Measurements from ENCODE around the gene EEF1AKMT3. TPM values are rescaled to one million over a fixed set of nuclear protein-coding genes. Genes with fewer than 3 reads are reported as not detected.

EEF1AKMT3 gene
- total RNA-seq, 1 donor from 2014 or later: 7.1 TPM

- TF ChIP-seq CTCF (IDR thresholded peaks at IDR 0.05; ENCODE audit: insufficient read depth, low read length, severe bottlenecking): no peak
- H3K36me3 ChIP-seq (ENCODE audit: control insufficient read depth, insufficient read depth, low read length): no peaks in the 10 kb centered on the region
- no peak for FAIRE-seq
- no peak for DNase-seq (ENCODE audit: low read depth)
- no peak overlapping the region for H3K4me3 ChIP-seq (ENCODE audit: low read depth, low read length)
- H3K27me3 ChIP-seq (ENCODE audit: control insufficient read depth, insufficient read depth, low read length): peaks cover 13% of the 10 kb centered on the region
Observed at GRCh38 chr12:57730336-57731067, 41.9 kb upstream of the EEF1AKMT3 start.

GRCh38 chr12:57731411-57732080 lies 40.9 kb upstream of the EEF1AKMT3 start:
- Histone ChIP-seq H3K36me3 (ENCODE audit: control insufficient read depth, insufficient read depth, low read length) (no peaks in the 10 kb centered on the region), H3K27me3 (ENCODE audit: control insufficient read depth, insufficient read depth, low read length) (peaks cover 20% of the 10 kb centered on the region), H3K4me3 (ENCODE audit: low read depth, low read length) (no peak overlapping the region)
- TF ChIP-seq CTCF (IDR thresholded peaks at IDR 0.05; ENCODE audit: insufficient read depth, low read length, severe bottlenecking): no peak
- FAIRE-seq (no peak), DNase-seq (ENCODE audit: low read depth) (no peak)

GRCh38 chr12:57732270-57732669 lies 40.1 kb upstream of the EEF1AKMT3 start:
- Histone ChIP-seq H3K27me3 (ENCODE audit: control insufficient read depth, insufficient read depth, low read length) (peaks cover 26% of the 10 kb centered on the region), H3K4me3 (ENCODE audit: low read depth, low read length) (no peak overlapping the region)
- FAIRE-seq: no peak

GRCh38 chr12:57732726-57733593 lies 39.5 kb upstream of the EEF1AKMT3 start:
- Histone ChIP-seq H3K27me3 (ENCODE audit: control insufficient read depth, insufficient read depth, low read length) (peaks cover 29% of the 10 kb centered on the region), H3K4me3 (ENCODE audit: low read depth, low read length) (no peak overlapping the region), H3K36me3 (ENCODE audit: control insufficient read depth, insufficient read depth, low read length) (no peaks in the 10 kb centered on the region)
- no peak for TF ChIP-seq CTCF (IDR thresholded peaks at IDR 0.05; ENCODE audit: insufficient read depth, low read length, severe bottlenecking)
- FAIRE-seq: no peak
- DNase-seq (ENCODE audit: low read depth): no peak

More at GRCh38 chr12:57732270-57732669, 40.1 kb upstream of the EEF1AKMT3 start:
- no peak for DNase-seq (ENCODE audit: low read depth)
- H3K36me3 ChIP-seq (ENCODE audit: control insufficient read depth, insufficient read depth, low read length): no peaks in the 10 kb centered on the region
- TF ChIP-seq CTCF (IDR thresholded peaks at IDR 0.05; ENCODE audit: insufficient read depth, low read length, severe bottlenecking): no peak

- DNase-seq (ENCODE audit: low read depth) (no peak), FAIRE-seq (no peak)
- no peaks in the 10 kb centered on the region for H3K36me3 ChIP-seq (ENCODE audit: control insufficient read depth, insufficient read depth, low read length)
- peaks cover 36% of the 10 kb centered on the region for H3K27me3 ChIP-seq (ENCODE audit: control insufficient read depth, insufficient read depth, low read length)
- TF ChIP-seq CTCF (IDR thresholded peaks at IDR 0.05; ENCODE audit: insufficient read depth, low read length, severe bottlenecking): no peak
- H3K4me3 ChIP-seq (ENCODE audit: low read depth, low read length): no peak overlapping the region
Observed at GRCh38 chr12:57733928-57734327, 38.5 kb upstream of the EEF1AKMT3 start.

Measured in bronchial epithelial cell (primary cell).